ENCODE measurements around the gene DAGLA.

GRCh38 chr11:61787928-61788491 is 107.8 kb downstream of the DAGLA start:
- peak in 3 of 6 experiments; percentile 14 to 55 (median 42) for TF ChIP-seq CTCF (IDR thresholded peaks at IDR 0.05)
- no peak for TF ChIP-seq POLR2A (IDR thresholded peaks at IDR 0.05)
